Trophoblast cell (in vitro differentiated cells and primary cell): ENCODE results near the gene RECQL5.

ENCODE experiments used
- DNase-seq, 2 donors: peaks; one replicate each; pipeline ENCODE4 v3.0.0-alpha.2; 2016
- H2AFZ ChIP-seq: 2 replicates; pipeline ENCODE4 v1.6.1; 2013; ENCODE audit warnings: low read length, moderate library complexity, mild to moderate bottlenecking; ENCODE audit not compliant: insufficient read depth, poor library complexity
- H2AK5ac ChIP-seq: 2 replicates; pipeline ENCODE4 v1.6.1; 2013; ENCODE audit warnings: mild to moderate bottlenecking, low read length
- H2BK120ac ChIP-seq: 2 replicates; pipeline ENCODE4 v1.6.1; 2013; ENCODE audit warnings: low read length, mild to moderate bottlenecking, moderate library complexity; ENCODE audit not compliant: insufficient read depth, poor library complexity
- H2BK12ac ChIP-seq: 2 replicates; pipeline ENCODE4 v1.6.1; 2013; ENCODE audit warnings: mild to moderate bottlenecking, low read length, moderate library complexity
- H2BK5ac ChIP-seq: 2 replicates; pipeline ENCODE4 v1.6.1; 2013; ENCODE audit warnings: low read length, low read depth, moderate library complexity, mild to moderate bottlenecking; ENCODE audit not compliant: poor library complexity
- H3K14ac ChIP-seq: 2 replicates; pipeline ENCODE4 v1.6.1; 2013; ENCODE audit warnings: mild to moderate bottlenecking, low read length
- H3K18ac ChIP-seq: 2 replicates; pipeline ENCODE4 v1.6.1; 2013; ENCODE audit warnings: mild to moderate bottlenecking, low read length
- H3K23ac ChIP-seq: 2 replicates; pipeline ENCODE4 v1.6.1; 2013; ENCODE audit warnings: low read length
- H3K27ac ChIP-seq: 2 replicates; pipeline ENCODE4 v1.5.1; 2013; ENCODE audit warnings: low read depth, mild to moderate bottlenecking, inconsistent platforms, low read length, moderate library complexity
- H3K27me3 ChIP-seq: 2 replicates; pipeline ENCODE4 v1.6.1; 2013; ENCODE audit warnings: inconsistent platforms, mild to moderate bottlenecking, low read length, moderate library complexity; ENCODE audit not compliant: insufficient read depth
- H3K36me3 ChIP-seq, 2 experiments: 1 replicate in 1 of 2; 2 replicates in 1 of 2; pipeline ENCODE4 v1.6.1; 2013; ENCODE audit warnings: low read length in 2 of 2, mild to moderate bottlenecking in 2 of 2, moderate library complexity in 1 of 2; ENCODE audit not compliant: insufficient read depth in 2 of 2, control insufficient read depth in 1 of 2
- H3K4ac ChIP-seq: 2 replicates; pipeline ENCODE4 v1.6.1; 2013; ENCODE audit warnings: low read depth, mild to moderate bottlenecking, low read length, moderate library complexity
- H3K4me1 ChIP-seq, 2 experiments: 1 replicate in 1 of 2; 2 replicates in 1 of 2; pipeline ENCODE4 v1.6.1; 2013; ENCODE audit warnings: low read length in 2 of 2, mild to moderate bottlenecking in 2 of 2, moderate library complexity in 1 of 2; ENCODE audit not compliant: insufficient read depth in 2 of 2, control insufficient read depth in 1 of 2
- H3K4me2 ChIP-seq: 2 replicates; pipeline ENCODE4 v1.6.1; 2013; ENCODE audit warnings: inconsistent platforms, mild to moderate bottlenecking, low read length, moderate library complexity
- H3K4me3 ChIP-seq: 2 replicates; pipeline ENCODE4 v1.5.1; 2013; ENCODE audit warnings: mild to moderate bottlenecking, low read depth, low read length, inconsistent platforms
- H3K79me1 ChIP-seq: one replicate; pipeline ENCODE4 v1.6.1; 2013; ENCODE audit warnings: low read length
- H3K79me2 ChIP-seq: 2 replicates; pipeline ENCODE4 v1.6.1; 2013; ENCODE audit warnings: low read length, mild to moderate bottlenecking; ENCODE audit not compliant: control insufficient read depth, insufficient read depth, poor library complexity
- H3K9ac ChIP-seq: 2 replicates; pipeline ENCODE4 v1.6.1; 2013; ENCODE audit warnings: mild to moderate bottlenecking, low read length
- H3K9me3 ChIP-seq: 2 replicates; pipeline ENCODE4 v1.6.1; 2013; ENCODE audit warnings: low read depth, mild to moderate bottlenecking, control low read depth, inconsistent platforms, low read length; ENCODE audit not compliant: insufficient read depth
- H4K12ac ChIP-seq: 2 replicates; pipeline ENCODE4 v1.6.1; 2013; ENCODE audit warnings: low read depth, mild to moderate bottlenecking, low read length, moderate library complexity
- H4K8ac ChIP-seq: 2 replicates; pipeline ENCODE4 v1.6.1; 2013; ENCODE audit warnings: low read depth, mild to moderate bottlenecking, low read length, moderate library complexity
- H4K91ac ChIP-seq: one replicate; pipeline ENCODE4 v1.6.1; 2013; ENCODE audit warnings: low read depth, mild to moderate bottlenecking, low read length, moderate library complexity
- WGBS: extraction: QIAGEN DNeasy Blood & Tissue Kit; methylation state at CpG from one replicate; pipeline ENCODE4 v1.1.7; 2013; ENCODE audit warnings: missing lambda C conversion rate; ENCODE audit not compliant: insufficient read length, insufficient coverage; ENCODE audit errors: extremely low coverage; 5-methylcytosine and 5-hydroxymethylcytosine counted together

RECQL5 gene

DNA sequence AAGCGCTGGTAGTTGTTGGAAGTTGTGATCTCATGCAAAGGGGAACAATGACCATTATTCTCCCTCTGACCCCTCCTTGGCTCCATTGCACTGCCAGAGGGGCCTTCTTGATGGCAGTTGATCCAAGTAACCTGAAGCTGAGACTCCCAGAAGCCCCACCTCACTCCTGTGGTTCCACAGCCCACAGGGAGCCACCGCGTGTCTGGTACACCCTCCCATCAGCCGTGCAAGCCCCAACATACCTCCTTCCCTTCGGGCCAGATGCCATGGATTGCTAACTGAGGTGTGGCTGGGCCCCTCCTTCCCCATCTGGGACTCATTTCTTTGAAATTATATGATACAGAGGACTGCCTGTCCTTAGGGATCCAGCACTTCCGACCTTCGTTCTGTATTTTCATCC is 18.0 kb upstream of the RECQL5 start:
- H3K4me2 ChIP-seq = no peak overlapping the region
- H3K79me1 ChIP-seq = peaks cover 24% of the 10 kb centered on the region
- no peak overlapping the region for H3K4me3 ChIP-seq
- no peak overlapping the region for H3K9ac ChIP-seq
- no peak overlapping the region for H2BK120ac ChIP-seq
- H3K9me3 ChIP-seq = no peaks in the 10 kb centered on the region
- H3K18ac ChIP-seq = peak overlapping the region; percentile 42
- H3K4me1 ChIP-seq = peaks cover 44 to 49% of the 10 kb centered on the region in 2 experiments
- peak overlapping the region; percentile 46 for H4K91ac ChIP-seq
- H3K27ac ChIP-seq = peak overlapping the region; percentile 63
- no peak overlapping the region for H2BK5ac ChIP-seq
- no peak overlapping the region for H4K8ac ChIP-seq
- H4K12ac ChIP-seq = no peak overlapping the region
- no peak overlapping the region for H3K14ac ChIP-seq
- peaks cover 23% of the 10 kb centered on the region for H3K79me2 ChIP-seq
- H3K36me3 ChIP-seq = peaks cover 7 to 10% of the 10 kb centered on the region in 2 experiments
- H2AFZ ChIP-seq = no peak overlapping the region
- no CpG with 5 or more reads among the region's 7 CpGs for WGBS
- no peak overlapping the region for H2AK5ac ChIP-seq
- H2BK12ac ChIP-seq = no peak overlapping the region
- H3K23ac ChIP-seq = no peak overlapping the region
- H3K4ac ChIP-seq = peak overlapping the region; percentile 50
- DNase-seq = peak; percentile 34
- no peaks in the 10 kb centered on the region for H3K27me3 ChIP-seq

DNA sequence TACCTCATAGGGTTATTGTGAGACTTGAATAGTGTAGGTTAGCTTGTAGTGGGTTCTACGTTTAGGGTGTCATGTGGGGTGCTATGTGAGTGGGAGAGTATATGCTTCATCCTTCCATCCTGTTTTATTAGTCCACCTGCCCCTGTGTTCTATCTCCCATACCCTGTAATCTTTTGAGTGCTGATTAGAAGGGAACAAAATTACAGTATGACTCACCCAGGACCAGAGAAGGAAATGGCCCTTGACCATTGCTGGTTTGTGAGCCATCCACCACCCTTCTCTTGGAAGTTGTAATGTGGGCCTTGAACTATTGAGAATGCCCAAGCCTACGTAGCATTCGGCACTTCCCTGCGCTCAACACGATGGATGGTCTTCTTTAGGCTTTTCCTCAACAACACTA is 17.3 kb upstream of the RECQL5 start:
- no peak overlapping the region for H3K9ac ChIP-seq
- peak in 1 of 2 donors; percentile 30 for DNase-seq
- H2BK120ac ChIP-seq = peak overlapping the region; percentile 34

DNA sequence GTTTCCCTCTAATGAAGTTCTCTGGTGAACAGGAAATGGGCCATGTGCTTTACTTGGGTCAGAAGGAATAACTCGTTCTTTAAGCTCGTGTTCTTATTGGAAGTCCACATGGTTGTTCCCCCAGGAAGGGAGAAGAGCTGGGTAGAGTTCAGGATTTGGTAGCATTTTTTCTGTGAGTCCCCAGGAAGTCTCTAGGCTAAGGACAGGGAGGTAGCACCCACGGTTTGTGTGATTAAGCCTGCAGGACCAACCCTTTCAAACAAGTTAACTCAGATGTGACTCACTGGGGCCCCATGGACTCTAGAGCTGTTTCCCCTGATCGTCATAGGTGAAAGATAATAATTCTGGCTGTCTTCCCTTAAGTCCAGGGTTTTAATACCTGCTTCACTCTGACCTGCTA is 16.6 kb upstream of the RECQL5 start:
- Histone ChIP-seq H2BK5ac (peak overlapping the region; percentile 10), H3K9ac (no peak overlapping the region), H3K14ac (peak overlapping the region; percentile 26), H2BK12ac (no peak overlapping the region), H3K4me1 (peaks cover 36 to 47% of the 10 kb centered on the region in 2 experiments), H3K4ac (peak overlapping the region; percentile 60), H3K4me2 (no peak overlapping the region), H4K91ac (peak overlapping the region; percentile 27), H4K8ac (no peak overlapping the region), H3K36me3 (peaks cover 9 to 11% of the 10 kb centered on the region in 2 experiments), H3K4me3 (no peak overlapping the region), H3K9me3 (no peaks in the 10 kb centered on the region), H3K79me2 (peaks cover 20% of the 10 kb centered on the region), H3K23ac (no peak overlapping the region), H2AK5ac (no peak overlapping the region), H4K12ac (no peak overlapping the region), H3K18ac (no peak overlapping the region), H3K79me1 (peaks cover 23% of the 10 kb centered on the region), H3K27ac (no peak overlapping the region), H3K27me3 (no peaks in the 10 kb centered on the region), H2BK120ac (no peak overlapping the region), H2AFZ (no peak overlapping the region)
- WGBS = no CpG with 5 or more reads among the region's 4 CpGs
- DNase-seq = no peak

More for the DNA sequence above, 17.3 kb upstream of the RECQL5 start:
- Histone ChIP-seq H3K18ac (peak overlapping the region; percentile 22), H3K4me3 (no peak overlapping the region), H2AFZ (no peak overlapping the region), H2BK12ac (peak overlapping the region; percentile 25), H3K79me1 (peaks cover 26% of the 10 kb centered on the region), H3K27ac (peak overlapping the region; percentile 63), H4K8ac (no peak overlapping the region), H3K14ac (peak overlapping the region; percentile 33), H2AK5ac (no peak overlapping the region), H3K4me1 (peaks cover 41 to 51% of the 10 kb centered on the region in 2 experiments), H3K36me3 (peaks cover 7 to 10% of the 10 kb centered on the region in 2 experiments), H3K79me2 (peaks cover 23% of the 10 kb centered on the region), H4K91ac (peak overlapping the region; percentile 46), H2BK5ac (peak overlapping the region; percentile 42), H3K27me3 (no peaks in the 10 kb centered on the region), H3K9me3 (no peaks in the 10 kb centered on the region), H3K4me2 (no peak overlapping the region), H4K12ac (no peak overlapping the region), H3K4ac (peak overlapping the region; percentile 53), H3K23ac (no peak overlapping the region)
- WGBS = no CpG with 5 or more reads among the region's 5 CpGs

DNA sequence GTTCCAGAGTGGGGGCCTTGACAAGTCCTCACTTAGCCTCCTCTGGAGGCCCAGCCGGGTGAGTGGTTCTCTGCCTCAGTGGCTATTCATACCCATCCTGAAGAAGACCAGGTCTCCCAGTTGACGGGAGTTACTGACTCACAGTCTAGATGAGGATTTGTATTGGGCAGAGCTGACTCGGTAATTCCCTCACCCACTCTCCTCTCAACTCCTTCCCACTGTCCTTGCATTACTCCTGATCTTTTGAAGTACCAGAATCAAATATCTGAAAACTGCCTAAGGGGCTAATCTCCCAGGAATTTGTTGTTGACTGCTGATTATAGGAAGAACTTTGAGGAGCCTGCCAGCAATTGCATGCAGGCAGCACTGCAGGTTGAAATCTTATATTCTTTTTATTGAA is 14.3 kb upstream of the RECQL5 start:
- H3K14ac ChIP-seq = no peak overlapping the region
- no CpG with 5 or more reads among the region's 3 CpGs for WGBS
- H3K27ac ChIP-seq = peak overlapping the region; percentile 69
- H2BK5ac ChIP-seq = peak overlapping the region; percentile 52
- peaks cover 15% of the 10 kb centered on the region for H3K79me1 ChIP-seq
- no peaks in the 10 kb centered on the region for H3K27me3 ChIP-seq
- H3K4ac ChIP-seq = no peak overlapping the region
- H3K4me2 ChIP-seq = no peak overlapping the region
- peaks cover 10 to 12% of the 10 kb centered on the region in 2 experiments for H3K36me3 ChIP-seq
- H4K12ac ChIP-seq = no peak overlapping the region
- no peak overlapping the region for H2AK5ac ChIP-seq
- peak; percentile 27 to 40 for DNase-seq
- H3K9me3 ChIP-seq = no peaks in the 10 kb centered on the region
- no peak overlapping the region for H3K9ac ChIP-seq
- no peak overlapping the region for H2BK12ac ChIP-seq
- H3K18ac ChIP-seq = no peak overlapping the region
- no peak overlapping the region for H3K23ac ChIP-seq
- no peak overlapping the region for H3K4me3 ChIP-seq
- no peak overlapping the region for H2AFZ ChIP-seq
- H3K79me2 ChIP-seq = peaks cover 12% of the 10 kb centered on the region
- H4K91ac ChIP-seq = peak overlapping the region; percentile 32
- H4K8ac ChIP-seq = no peak overlapping the region
- H2BK120ac ChIP-seq = no peak overlapping the region
- H3K4me1 ChIP-seq = peaks cover 25 to 39% of the 10 kb centered on the region in 2 experiments
